ENCODE data around the gene CSF3.

Gene CSF3

GRCh38 chr17:40041196-40041595, 26.0 kb downstream of the CSF3 start:
- TF ChIP-seq BACH2 (CRISPR knock-in tag; IDR thresholded peaks at IDR 0.05; ENCODE audit: borderline replicate concordance) (no peak), ZNF8 (CRISPR knock-in tag; IDR thresholded peaks at IDR 0.05) (no peak), PPARA (CRISPR knock-in tag; IDR thresholded peaks at IDR 0.05; ENCODE audit: borderline replicate concordance) (no peak), ZNF565 (CRISPR knock-in tag; conservative IDR thresholded peaks at IDR 0.05; ENCODE audit: low read depth) (no peak), ISL1 (CRISPR knock-in tag; IDR thresholded peaks at IDR 0.05) (no peak), ZC3H10 (CRISPR knock-in tag; IDR thresholded peaks at IDR 0.05) (no peak), ESRRG (CRISPR knock-in tag; IDR thresholded peaks at IDR 0.05) (no peak), CSDC2 (CRISPR knock-in tag; IDR thresholded peaks at IDR 0.05) (no peak), ZFP30 (CRISPR knock-in tag; IDR thresholded peaks at IDR 0.05) (no peak), RARB (CRISPR knock-in tag; IDR thresholded peaks at IDR 0.05) (no peak), ZNF70 (CRISPR knock-in tag; IDR thresholded peaks at IDR 0.05) (no peak), TCF4 (CRISPR knock-in tag; IDR thresholded peaks at IDR 0.05; ENCODE audit: borderline replicate concordance) (no peak)
- TF ChIP-seq, protein P1, sequence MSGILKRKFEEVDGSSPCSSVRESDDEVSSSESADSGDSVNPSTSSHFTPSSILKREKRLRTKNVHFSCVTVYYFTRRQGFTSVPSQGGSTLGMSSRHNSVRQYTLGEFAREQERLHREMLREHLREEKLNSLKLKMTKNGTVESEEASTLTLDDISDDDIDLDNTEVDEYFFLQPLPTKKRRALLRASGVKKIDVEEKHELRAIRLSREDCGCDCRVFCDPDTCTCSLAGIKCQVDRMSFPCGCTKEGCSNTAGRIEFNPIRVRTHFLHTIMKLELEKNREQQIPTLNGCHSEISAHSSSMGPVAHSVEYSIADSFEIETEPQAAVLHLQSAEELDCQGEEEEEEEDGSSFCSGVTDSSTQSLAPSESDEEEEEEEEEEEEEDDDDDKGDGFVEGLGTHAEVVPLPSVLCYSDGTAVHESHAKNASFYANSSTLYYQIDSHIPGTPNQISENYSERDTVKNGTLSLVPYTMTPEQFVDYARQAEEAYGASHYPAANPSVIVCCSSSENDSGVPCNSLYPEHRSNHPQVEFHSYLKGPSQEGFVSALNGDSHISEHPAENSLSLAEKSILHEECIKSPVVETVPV (CRISPR knock-in tag; IDR thresholded peaks at IDR 0.05), result no peak
- TF ChIP-seq, protein P2, sequence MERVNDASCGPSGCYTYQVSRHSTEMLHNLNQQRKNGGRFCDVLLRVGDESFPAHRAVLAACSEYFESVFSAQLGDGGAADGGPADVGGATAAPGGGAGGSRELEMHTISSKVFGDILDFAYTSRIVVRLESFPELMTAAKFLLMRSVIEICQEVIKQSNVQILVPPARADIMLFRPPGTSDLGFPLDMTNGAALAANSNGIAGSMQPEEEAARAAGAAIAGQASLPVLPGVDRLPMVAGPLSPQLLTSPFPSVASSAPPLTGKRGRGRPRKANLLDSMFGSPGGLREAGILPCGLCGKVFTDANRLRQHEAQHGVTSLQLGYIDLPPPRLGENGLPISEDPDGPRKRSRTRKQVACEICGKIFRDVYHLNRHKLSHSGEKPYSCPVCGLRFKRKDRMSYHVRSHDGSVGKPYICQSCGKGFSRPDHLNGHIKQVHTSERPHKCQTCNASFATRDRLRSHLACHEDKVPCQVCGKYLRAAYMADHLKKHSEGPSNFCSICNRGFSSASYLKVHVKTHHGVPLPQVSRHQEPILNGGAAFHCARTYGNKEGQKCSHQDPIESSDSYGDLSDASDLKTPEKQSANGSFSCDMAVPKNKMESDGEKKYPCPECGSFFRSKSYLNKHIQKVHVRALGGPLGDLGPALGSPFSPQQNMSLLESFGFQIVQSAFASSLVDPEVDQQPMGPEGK (CRISPR knock-in tag; IDR thresholded peaks at IDR 0.05; ENCODE audit: borderline replicate concordance), result no peak
- ATAC-seq, result no peak

DNA sequence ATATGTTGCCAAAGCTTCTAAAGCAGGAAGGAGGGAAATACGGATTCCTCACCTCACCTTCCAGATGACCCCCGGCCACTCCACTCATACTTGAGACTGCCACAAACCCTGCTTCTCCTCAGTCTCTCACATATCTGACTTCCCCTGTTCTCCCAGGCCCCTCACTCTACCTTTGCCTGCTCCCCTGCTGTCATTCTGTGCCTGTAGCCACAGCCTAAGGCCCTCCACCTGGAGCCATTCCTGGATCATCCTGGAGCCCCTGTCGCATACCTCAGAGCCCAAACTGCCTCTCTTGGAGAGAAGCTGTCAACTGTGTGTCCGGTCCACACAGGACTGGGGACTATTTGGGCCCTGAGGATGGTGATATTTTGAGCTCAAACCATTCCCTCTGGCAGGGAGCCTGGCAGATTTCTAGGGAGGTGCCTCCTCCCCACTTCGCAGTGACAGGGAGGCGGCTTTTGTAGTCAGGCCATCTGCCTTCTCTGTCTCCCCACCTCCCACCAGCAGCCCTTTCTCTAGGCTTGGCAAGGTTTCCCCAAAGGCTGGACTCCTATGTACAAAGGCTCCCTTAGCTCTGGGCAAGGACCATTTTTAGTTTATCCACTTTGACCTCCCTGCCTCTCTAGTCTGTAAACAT, 41.3 kb downstream of the CSF3 start:
- TF ChIP-seq ZNF8 (CRISPR knock-in tag; IDR thresholded peaks at IDR 0.05) (no peak), CSDC2 (CRISPR knock-in tag; IDR thresholded peaks at IDR 0.05) (no peak), OSR1 (CRISPR knock-in tag; IDR thresholded peaks at IDR 0.05) (no peak), GLIS3 (CRISPR knock-in tag; IDR thresholded peaks at IDR 0.05) (no peak)
- TF ChIP-seq, protein P1 (CRISPR knock-in tag; IDR thresholded peaks at IDR 0.05), result no peak
- TF ChIP-seq, protein P3, sequence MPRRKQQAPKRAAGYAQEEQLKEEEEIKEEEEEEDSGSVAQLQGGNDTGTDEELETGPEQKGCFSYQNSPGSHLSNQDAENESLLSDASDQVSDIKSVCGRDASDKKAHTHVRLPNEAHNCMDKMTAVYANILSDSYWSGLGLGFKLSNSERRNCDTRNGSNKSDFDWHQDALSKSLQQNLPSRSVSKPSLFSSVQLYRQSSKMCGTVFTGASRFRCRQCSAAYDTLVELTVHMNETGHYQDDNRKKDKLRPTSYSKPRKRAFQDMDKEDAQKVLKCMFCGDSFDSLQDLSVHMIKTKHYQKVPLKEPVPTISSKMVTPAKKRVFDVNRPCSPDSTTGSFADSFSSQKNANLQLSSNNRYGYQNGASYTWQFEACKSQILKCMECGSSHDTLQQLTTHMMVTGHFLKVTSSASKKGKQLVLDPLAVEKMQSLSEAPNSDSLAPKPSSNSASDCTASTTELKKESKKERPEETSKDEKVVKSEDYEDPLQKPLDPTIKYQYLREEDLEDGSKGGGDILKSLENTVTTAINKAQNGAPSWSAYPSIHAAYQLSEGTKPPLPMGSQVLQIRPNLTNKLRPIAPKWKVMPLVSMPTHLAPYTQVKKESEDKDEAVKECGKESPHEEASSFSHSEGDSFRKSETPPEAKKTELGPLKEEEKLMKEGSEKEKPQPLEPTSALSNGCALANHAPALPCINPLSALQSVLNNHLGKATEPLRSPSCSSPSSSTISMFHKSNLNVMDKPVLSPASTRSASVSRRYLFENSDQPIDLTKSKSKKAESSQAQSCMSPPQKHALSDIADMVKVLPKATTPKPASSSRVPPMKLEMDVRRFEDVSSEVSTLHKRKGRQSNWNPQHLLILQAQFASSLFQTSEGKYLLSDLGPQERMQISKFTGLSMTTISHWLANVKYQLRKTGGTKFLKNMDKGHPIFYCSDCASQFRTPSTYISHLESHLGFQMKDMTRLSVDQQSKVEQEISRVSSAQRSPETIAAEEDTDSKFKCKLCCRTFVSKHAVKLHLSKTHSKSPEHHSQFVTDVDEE (CRISPR knock-in tag; IDR thresholded peaks at IDR 0.05), result no peak
- no peak for ATAC-seq

DNA sequence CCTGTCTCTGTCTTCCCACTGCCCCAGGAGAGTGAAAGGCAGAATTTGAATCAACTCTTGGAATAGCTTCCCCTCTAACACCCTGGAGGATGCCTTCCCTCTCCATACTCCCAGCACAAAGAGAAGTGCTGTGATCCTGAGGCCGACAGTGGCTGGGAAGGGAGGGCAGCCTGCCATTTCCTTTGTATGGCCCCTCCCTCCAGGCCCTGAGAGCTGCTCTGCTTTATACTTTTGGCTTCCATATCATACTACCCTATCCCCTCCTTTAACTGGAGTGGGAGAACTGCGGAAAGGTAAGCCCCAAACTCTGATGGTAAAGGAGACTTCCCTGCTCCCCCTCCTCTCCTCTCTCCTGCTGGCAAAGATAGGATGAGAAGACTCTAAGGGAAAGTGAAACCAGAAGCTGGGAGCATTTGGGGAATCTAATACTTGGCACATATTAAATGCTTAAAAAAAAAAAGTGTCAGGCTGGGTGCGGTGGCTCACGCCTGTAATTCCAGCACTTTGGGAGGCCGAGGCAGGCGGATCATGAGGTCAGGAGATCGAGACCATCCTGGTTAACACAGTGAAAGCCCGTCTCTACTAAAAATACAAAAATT, 43.0 kb downstream of the CSF3 start:
- ATAC-seq, result no peak
- TF ChIP-seq TOX (CRISPR knock-in tag; IDR thresholded peaks at IDR 0.05; ENCODE audit: borderline replicate concordance) (no peak), ZFP30 (CRISPR knock-in tag; IDR thresholded peaks at IDR 0.05) (no peak), ZC3H10 (CRISPR knock-in tag; IDR thresholded peaks at IDR 0.05) (no peak), CREB5 (CRISPR knock-in tag; IDR thresholded peaks at IDR 0.05; ENCODE audit: low read depth) (no peak), OSR1 (CRISPR knock-in tag; IDR thresholded peaks at IDR 0.05) (no peak), TCF4 (CRISPR knock-in tag; IDR thresholded peaks at IDR 0.05; ENCODE audit: borderline replicate concordance) (no peak), ISL1 (CRISPR knock-in tag; IDR thresholded peaks at IDR 0.05) (no peak), ZNF8 (CRISPR knock-in tag; IDR thresholded peaks at IDR 0.05) (no peak)

Data from SK-N-SH treated with all-trans-retinoic acid at 6 μM for 48 hours (cell line).